ENCODE results near the gene ZNF714. TPM values are rescaled to one million over a fixed set of nuclear protein-coding genes. Genes with fewer than 3 reads are reported as not detected.

The ZNF714 gene
- total RNA-seq: 10 to 100 TPM; 20.4 to 23.7 TPM

GRCh38 chr19:21082011-21082975, at the start of gene ZNF714:
Gene ZNF714 (plus strand): TSS chr19:21082203. CDS start chr19:21098269, 16,066 bp downstream.
- Mint-ChIP-seq H3K36me3 (ENCODE audit: low read depth) (peaks cover 57% of the 10 kb centered on the region), H3K27me3 (no peaks in the 10 kb centered on the region), H3K27ac (peak within 1 kb of the TSS; percentile 98), H3K4me3 (peak within 1 kb of the TSS; percentile 99), H3K9me3 (peaks cover 6% of the 10 kb centered on the region), H3K4me1 (peaks cover 34% of the 10 kb centered on the region)
- ChIA-PET CTCF (interaction anchor here (1.4 kb wide), 1 partner anchor 62 kb away, joined by 3 read pairs; the partner anchor contains the start of gene ZNF430), POLR2A (interaction anchor here (0.6 to 2.2 kb wide), 24 partner anchors 9 to 1926 kb away, joined by 3 to 31 read pairs (median 4); partner anchors contain the start of genes ZNF100, ZNF429, ZNF430 and ZNF431)
- DNase-seq: peak; percentile 91

DNA sequence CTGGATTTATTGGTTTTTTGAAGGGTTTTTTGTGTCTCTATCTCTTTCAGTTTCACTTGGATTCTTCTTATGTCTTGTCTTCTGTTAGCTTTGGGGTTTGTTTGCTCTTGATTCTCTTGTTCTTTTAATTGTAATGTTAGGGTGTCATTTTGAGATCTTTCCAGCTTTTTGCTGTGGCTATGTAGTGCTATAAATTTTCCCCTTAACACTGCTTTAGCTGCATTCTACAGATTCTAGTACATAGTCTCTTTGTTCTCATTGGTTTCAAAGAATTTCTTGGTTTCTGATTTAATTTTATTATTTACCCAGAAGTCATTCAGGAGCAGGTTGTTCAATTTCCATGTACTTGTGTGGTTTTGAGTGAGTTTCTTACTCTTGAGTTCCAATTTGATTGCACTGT, 37.0 kb upstream of the ZNF714 start:
- Mint-ChIP-seq H3K4me3 (no peak overlapping the region), H3K36me3 (ENCODE audit: low read depth) (peaks cover 85% of the 10 kb centered on the region), H3K9me3 (peaks cover 52% of the 10 kb centered on the region), H3K27me3 (no peaks in the 10 kb centered on the region), H3K27ac (no peak overlapping the region), H3K4me1 (peaks cover 4% of the 10 kb centered on the region)
- DNase-seq: no peak
- POLR2A ChIA-PET: interaction anchor here (2.0 kb wide), 1 partner anchor 24 kb away, joined by 9 read pairs; the partner anchor contains the start of gene ZNF430
- CTCF ChIA-PET: no interaction called here

- POLR2A ChIA-PET: no interaction called here
- CTCF ChIA-PET: no interaction called here
- no peak overlapping the region for H3K27ac Mint-ChIP-seq
- H3K4me3 Mint-ChIP-seq: no peak overlapping the region
- peaks cover 49% of the 10 kb centered on the region for H3K9me3 Mint-ChIP-seq
- H3K27me3 Mint-ChIP-seq: no peaks in the 10 kb centered on the region
- peaks cover 4% of the 10 kb centered on the region for H3K4me1 Mint-ChIP-seq
- peaks cover 76% of the 10 kb centered on the region for H3K36me3 Mint-ChIP-seq (ENCODE audit: low read depth)
- DNase-seq: no peak
These were observed 35.5 kb upstream of the ZNF714 start for GRCh38 chr19:21046489-21046888.

DNA sequence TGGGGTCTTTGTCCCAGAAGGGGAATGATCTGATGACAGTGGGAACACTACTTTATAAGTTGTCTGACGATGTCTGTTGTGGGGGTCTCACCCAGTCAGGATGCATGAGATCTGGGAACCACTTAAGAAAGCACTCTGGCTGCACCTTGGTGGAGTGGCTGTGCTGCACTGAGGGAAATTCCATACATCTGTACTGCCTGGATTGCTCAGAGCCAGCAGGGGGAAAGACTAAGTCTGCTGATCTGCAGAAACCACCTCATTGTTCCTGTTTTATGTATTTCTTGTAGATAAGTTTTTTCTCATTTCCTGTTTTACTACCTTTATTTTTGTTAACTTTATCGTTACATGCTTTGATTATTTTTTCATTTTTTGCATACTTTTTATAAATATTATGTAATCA, 34.3 kb upstream of the ZNF714 start:
- no peak for DNase-seq
- Mint-ChIP-seq H3K4me3 (no peak overlapping the region), H3K4me1 (peaks cover 4% of the 10 kb centered on the region), H3K27ac (no peak overlapping the region), H3K36me3 (ENCODE audit: low read depth) (peaks cover 76% of the 10 kb centered on the region), H3K9me3 (peaks cover 53% of the 10 kb centered on the region), H3K27me3 (no peaks in the 10 kb centered on the region)
- CTCF ChIA-PET: no interaction called here
- POLR2A ChIA-PET: no interaction called here

DNA sequence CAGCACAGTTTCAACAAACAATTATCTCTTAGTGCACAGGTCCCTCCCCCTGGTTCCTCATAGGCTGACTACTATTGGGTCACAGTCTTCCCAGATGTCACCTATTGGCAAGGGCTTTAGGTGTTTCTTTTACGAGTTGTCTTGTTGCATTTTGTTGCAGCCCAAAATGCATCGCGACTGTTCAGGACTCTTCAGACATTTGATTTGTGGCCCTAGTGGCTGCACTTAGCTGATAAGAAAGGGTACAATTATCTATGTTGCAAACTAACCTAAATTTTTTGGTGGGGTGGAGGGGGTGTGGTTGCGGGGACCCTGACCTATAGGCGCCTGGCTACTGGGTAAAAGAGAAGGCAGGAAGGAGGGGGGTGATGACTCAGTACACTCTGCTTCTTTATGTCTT, 29.1 kb upstream of the ZNF714 start:
- H3K4me1 Mint-ChIP-seq: no peaks in the 10 kb centered on the region
- DNase-seq: no peak
- H3K36me3 Mint-ChIP-seq (ENCODE audit: low read depth): peaks cover 71% of the 10 kb centered on the region
- peaks cover 35% of the 10 kb centered on the region for H3K9me3 Mint-ChIP-seq
- H3K4me3 Mint-ChIP-seq: no peak overlapping the region
- CTCF ChIA-PET: no interaction called here
- H3K27me3 Mint-ChIP-seq: no peaks in the 10 kb centered on the region
- POLR2A ChIA-PET: no interaction called here
- no peak overlapping the region for H3K27ac Mint-ChIP-seq

GRCh38 chr19:21065336-21065735, 16.7 kb upstream of the ZNF714 start:
- Mint-ChIP-seq H3K4me3 (no peak overlapping the region), H3K27ac (no peak overlapping the region), H3K27me3 (no peaks in the 10 kb centered on the region), H3K4me1 (no peaks in the 10 kb centered on the region), H3K9me3 (peaks cover 14% of the 10 kb centered on the region), H3K36me3 (ENCODE audit: low read depth) (peaks cover 54% of the 10 kb centered on the region)
- DNase-seq: no peak
- CTCF ChIA-PET: interaction anchor here (0.5 kb wide), 1 partner anchor 15 kb away, joined by 3 read pairs; no protein-coding TSS in a partner anchor
- POLR2A ChIA-PET: no interaction called here

DNA sequence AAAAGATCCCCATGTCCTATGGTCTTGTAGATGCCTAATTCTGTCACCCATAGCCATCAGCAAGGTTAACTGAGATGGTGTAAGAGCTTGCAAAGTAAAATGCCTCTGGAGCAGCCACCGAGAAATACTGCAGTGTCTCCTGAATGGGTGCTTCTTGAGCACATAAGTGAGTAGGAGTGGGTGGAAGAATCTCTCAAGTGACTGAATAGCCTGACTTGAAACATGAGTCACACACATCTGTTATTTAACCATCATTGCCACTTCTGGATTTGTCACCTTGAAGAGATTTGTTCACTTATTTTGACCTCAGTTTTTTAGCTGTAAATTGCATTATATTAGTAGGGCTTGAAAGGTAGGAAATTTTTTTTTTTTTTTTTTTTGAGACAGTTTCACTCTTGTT, 2.3 kb downstream of the ZNF714 start:
- peaks cover 34% of the 10 kb centered on the region for H3K4me1 Mint-ChIP-seq
- H3K4me3 Mint-ChIP-seq: peak overlapping the region; percentile 24
- ChIA-PET POLR2A (no interaction called here), CTCF (no interaction called here)
- H3K27me3 Mint-ChIP-seq: no peaks in the 10 kb centered on the region
- no peak overlapping the region for H3K27ac Mint-ChIP-seq
- peaks cover 3% of the 10 kb centered on the region for H3K9me3 Mint-ChIP-seq
- H3K36me3 Mint-ChIP-seq (ENCODE audit: low read depth): peaks cover 65% of the 10 kb centered on the region
- DNase-seq: no peak

GRCh38 chr19:21087871-21088270, 5.9 kb downstream of the ZNF714 start:
- CTCF ChIA-PET: no interaction called here
- Mint-ChIP-seq H3K4me3 (no peak overlapping the region), H3K36me3 (ENCODE audit: low read depth) (peaks cover 76% of the 10 kb centered on the region)

DNA sequence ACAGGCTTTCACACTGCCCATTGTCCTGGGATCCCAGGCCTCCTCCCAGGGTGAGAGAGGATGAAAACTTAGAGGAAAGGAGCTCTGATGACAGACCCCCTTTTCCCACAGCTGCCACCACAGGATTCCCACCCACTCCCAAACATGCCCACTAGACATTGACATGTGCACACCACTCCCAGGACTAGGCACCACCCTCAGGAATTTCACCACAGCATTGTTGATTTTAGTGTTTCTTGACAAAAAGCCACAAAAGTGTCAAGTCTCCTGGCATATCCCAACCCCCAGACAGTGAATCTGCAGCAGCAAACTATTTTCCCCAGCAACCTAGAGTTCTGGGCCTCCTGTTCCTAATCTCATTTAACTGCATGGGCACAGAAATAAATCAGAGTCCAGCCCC, 10.1 kb downstream of the ZNF714 start:
- Mint-ChIP-seq H3K4me1 (peaks cover 3% of the 10 kb centered on the region), H3K9me3 (peaks cover 6% of the 10 kb centered on the region), H3K36me3 (ENCODE audit: low read depth) (peaks cover 69% of the 10 kb centered on the region), H3K27ac (no peak overlapping the region), H3K27me3 (no peaks in the 10 kb centered on the region), H3K4me3 (no peak overlapping the region)
- ChIA-PET CTCF (no interaction called here), POLR2A (interaction anchor here (1.2 kb wide), 2 partner anchors 10 to 50 kb away, joined by 3 read pairs; partner anchors contain the start of genes ZNF431 and ZNF714)
- no peak for DNase-seq

More at GRCh38 chr19:21087871-21088270, 5.9 kb downstream of the ZNF714 start:
- POLR2A ChIA-PET: no interaction called here
- Mint-ChIP-seq H3K27ac (no peak overlapping the region), H3K27me3 (no peaks in the 10 kb centered on the region), H3K4me1 (peaks cover 22% of the 10 kb centered on the region), H3K9me3 (no peaks in the 10 kb centered on the region)
- DNase-seq: no peak

- Mint-ChIP-seq H3K27me3 (no peaks in the 10 kb centered on the region), H3K4me1 (peaks cover 3% of the 10 kb centered on the region), H3K4me3 (no peak overlapping the region), H3K27ac (no peak overlapping the region), H3K36me3 (ENCODE audit: low read depth) (peaks cover 72% of the 10 kb centered on the region), H3K9me3 (peaks cover 11% of the 10 kb centered on the region)
- ChIA-PET CTCF (no interaction called here), POLR2A (no interaction called here)
- DNase-seq: no peak
These were observed 12.5 kb downstream of the ZNF714 start for GRCh38 chr19:21094347-21095025.

DNA sequence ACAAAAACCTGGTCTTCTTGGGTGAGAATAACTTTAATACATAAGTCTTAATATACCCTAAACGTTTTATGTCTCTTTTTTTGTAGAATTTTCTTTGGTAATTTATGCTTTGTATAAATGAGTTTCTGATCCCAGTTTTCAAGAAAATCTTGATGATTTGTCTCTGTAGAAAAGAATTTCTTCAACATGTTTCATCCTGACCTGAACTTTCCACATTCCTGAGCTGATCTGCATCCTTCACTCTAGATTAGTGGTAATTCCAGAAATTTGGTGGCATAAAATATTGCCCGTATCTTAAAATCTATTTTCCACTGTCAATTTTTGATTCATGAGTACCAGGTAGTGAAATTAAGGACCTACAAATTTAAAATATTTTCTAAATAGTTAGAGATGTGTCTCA, 16.3 kb downstream of the ZNF714 start:
- Mint-ChIP-seq H3K4me1 (peaks cover 13% of the 10 kb centered on the region), H3K27me3 (no peaks in the 10 kb centered on the region), H3K9me3 (peaks cover 11% of the 10 kb centered on the region), H3K27ac (no peak overlapping the region), H3K36me3 (ENCODE audit: low read depth) (peaks cover 73% of the 10 kb centered on the region), H3K4me3 (no peak overlapping the region)
- ChIA-PET CTCF (no interaction called here), POLR2A (no interaction called here)
- DNase-seq: no peak

- ChIA-PET CTCF (no interaction called here), POLR2A (interaction anchor here (1.5 kb wide), 1 partner anchor 40 kb away, joined by 3 read pairs; the partner anchor contains the start of gene ZNF431)
- Mint-ChIP-seq H3K4me3 (no peak overlapping the region), H3K9me3 (peaks cover 5% of the 10 kb centered on the region), H3K36me3 (ENCODE audit: low read depth) (peaks cover 75% of the 10 kb centered on the region), H3K27ac (no peak overlapping the region), H3K27me3 (no peaks in the 10 kb centered on the region), H3K4me1 (peaks cover 10% of the 10 kb centered on the region)
- no peak for DNase-seq
These were observed 19.7 kb downstream of the ZNF714 start for GRCh38 chr19:21101521-21102242.

GRCh38 chr19:21109116-21109515, 27.1 kb downstream of the ZNF714 start:
- ChIA-PET CTCF (no interaction called here), POLR2A (no interaction called here)
- DNase-seq: no peak
- Mint-ChIP-seq H3K9me3 (peaks cover 27% of the 10 kb centered on the region), H3K27ac (no peak overlapping the region), H3K4me1 (no peaks in the 10 kb centered on the region), H3K4me3 (no peak overlapping the region), H3K27me3 (no peaks in the 10 kb centered on the region), H3K36me3 (ENCODE audit: low read depth) (peaks cover 86% of the 10 kb centered on the region)
